ENCODE results near the gene ZNRD2. TPM values are rescaled to one million over a fixed set of nuclear protein-coding genes. Genes with fewer than 3 reads are reported as not detected.

Gene ZNRD2
- polyA plus RNA-seq, 1 donor, result 32.3 TPM

DNA sequence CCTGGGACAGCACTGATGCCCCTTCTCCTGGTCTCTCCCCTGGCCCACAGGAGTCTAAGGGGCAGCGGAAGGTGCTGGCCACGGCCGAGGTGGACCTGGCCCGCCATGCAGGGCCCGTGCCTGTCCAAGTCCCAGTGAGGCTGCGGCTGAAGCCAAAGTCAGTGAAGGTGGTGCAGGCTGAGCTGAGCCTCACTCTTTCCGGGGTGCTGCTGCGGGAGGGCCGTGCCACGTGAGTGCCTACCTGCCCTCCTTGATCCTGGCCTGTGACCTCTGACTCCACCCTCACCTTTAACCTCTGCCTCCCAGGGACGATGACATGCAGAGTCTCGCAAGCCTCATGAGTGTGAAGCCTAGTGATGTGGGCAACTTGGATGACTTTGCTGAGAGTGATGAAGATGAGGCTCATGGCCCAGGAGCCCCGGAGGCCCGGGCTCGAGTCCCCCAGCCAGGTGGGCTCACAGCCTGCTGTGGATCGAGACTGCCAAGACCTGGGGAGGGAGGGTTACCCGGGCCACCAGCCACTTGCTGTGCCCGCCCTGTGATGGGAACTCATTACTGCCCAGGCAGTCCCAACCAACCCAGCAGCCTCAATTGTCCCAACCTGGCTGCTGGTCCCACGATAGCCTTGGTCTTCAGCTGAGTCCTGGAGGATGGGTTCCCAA, 9.9 kb downstream of the ZNRD2 start:
- no peak for DNase-seq
- Histone ChIP-seq H3K27ac (ENCODE audit: low read length) (no peak overlapping the region), H3K4me3 (ENCODE audit: low read length) (no peak overlapping the region), H3K36me3 (ENCODE audit: control insufficient read depth, insufficient read depth, low read length) (peaks cover 29% of the 10 kb centered on the region), H3K9me3 (ENCODE audit: control insufficient read depth, low read depth, low read length) (no peaks in the 10 kb centered on the region), H3K27me3 (ENCODE audit: control insufficient read depth, insufficient read depth, low read length) (peaks cover 10% of the 10 kb centered on the region), H3K4me1 (ENCODE audit: control insufficient read depth, insufficient read depth, low read length) (peaks cover 39% of the 10 kb centered on the region)
- no CpG with 5 or more reads among the region's 19 CpGs for WGBS (ENCODE audit: insufficient coverage, low lambda C conversion rate)

DNA sequence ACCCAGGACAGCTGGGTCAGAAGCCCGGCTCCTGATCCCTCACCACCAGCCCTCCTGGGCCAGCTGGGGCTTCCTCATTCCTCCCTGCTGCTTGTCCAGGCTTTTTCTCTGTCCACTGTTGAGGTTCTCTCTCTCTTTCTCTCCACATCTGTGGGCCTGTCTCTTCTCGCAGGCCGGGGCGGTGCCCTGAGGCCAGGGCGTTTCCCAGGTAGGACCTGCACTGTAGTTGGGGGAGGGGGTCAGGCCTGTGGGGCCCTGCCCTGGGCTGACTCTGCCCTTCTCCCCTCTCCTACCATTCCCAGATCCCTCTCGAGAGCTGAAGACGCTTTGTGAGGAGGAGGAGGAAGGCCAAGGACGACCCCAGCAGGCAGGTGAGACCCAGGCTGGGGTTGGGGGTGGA, 10.5 kb downstream of the ZNRD2 start:
- Histone ChIP-seq H3K9me3 (ENCODE audit: control insufficient read depth, low read depth, low read length) (no peaks in the 10 kb centered on the region), H3K27me3 (ENCODE audit: control insufficient read depth, insufficient read depth, low read length) (peaks cover 10% of the 10 kb centered on the region), H3K4me3 (ENCODE audit: low read length) (no peak overlapping the region), H3K4me1 (ENCODE audit: control insufficient read depth, insufficient read depth, low read length) (peaks cover 38% of the 10 kb centered on the region), H3K36me3 (ENCODE audit: control insufficient read depth, insufficient read depth, low read length) (peaks cover 34% of the 10 kb centered on the region), H3K27ac (ENCODE audit: low read length) (no peak overlapping the region)
- no CpG with 5 or more reads among the region's 8 CpGs for WGBS (ENCODE audit: insufficient coverage, low lambda C conversion rate)
- DNase-seq, result no peak

DNA sequence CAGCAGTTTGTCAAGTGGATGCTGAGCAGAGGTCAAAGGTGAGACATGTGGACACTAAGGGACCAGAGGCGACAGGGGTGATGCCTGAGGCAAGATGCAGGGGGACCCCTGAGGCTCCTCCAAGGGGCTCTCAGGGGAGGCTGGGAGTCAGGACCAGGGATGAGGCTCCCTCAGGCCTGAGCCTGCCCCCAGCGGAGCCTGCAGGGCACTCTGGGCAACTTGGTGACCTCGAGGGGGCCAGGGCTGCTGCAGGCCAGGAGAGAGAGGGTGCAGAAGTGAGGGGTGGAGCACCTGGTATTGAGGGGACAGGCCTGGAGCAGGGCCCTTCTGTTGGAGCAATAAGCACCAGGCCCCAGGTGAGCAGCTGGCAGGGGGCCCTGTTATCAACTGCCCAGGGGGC, 11.7 kb downstream of the ZNRD2 start:
- WGBS (ENCODE audit: insufficient coverage, low lambda C conversion rate), result no CpG with 5 or more reads among the region's 3 CpGs
- Histone ChIP-seq H3K9me3 (ENCODE audit: control insufficient read depth, low read depth, low read length) (no peaks in the 10 kb centered on the region), H3K27me3 (ENCODE audit: control insufficient read depth, insufficient read depth, low read length) (peaks cover 10% of the 10 kb centered on the region), H3K36me3 (ENCODE audit: control insufficient read depth, insufficient read depth, low read length) (peaks cover 43% of the 10 kb centered on the region), H3K4me1 (ENCODE audit: control insufficient read depth, insufficient read depth, low read length) (peaks cover 30% of the 10 kb centered on the region), H3K4me3 (ENCODE audit: low read length) (no peak overlapping the region), H3K27ac (ENCODE audit: low read length) (no peak overlapping the region)
- no peak for DNase-seq

DNA sequence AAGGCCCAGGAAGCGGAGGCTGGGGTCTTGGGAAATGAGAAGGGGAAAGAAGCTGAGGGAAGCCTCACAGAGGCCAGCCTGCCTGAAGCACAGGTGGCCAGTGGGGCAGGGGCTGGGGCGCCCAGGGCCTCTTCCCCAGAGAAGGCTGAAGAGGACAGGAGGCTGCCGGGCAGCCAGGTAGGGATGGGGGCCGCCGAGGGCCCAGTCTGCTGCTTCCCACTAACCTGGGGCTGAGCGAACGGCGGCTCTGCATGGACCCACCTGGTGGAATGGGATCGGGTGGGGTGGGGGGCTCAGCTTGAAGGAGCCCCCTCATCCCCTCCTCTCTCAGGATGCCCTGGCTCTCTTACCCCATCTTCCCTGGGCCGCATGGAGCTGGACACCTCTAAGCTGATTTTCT, 13.3 kb downstream of the ZNRD2 start:
- Histone ChIP-seq H3K27me3 (ENCODE audit: control insufficient read depth, insufficient read depth, low read length) (peaks cover 10% of the 10 kb centered on the region), H3K36me3 (ENCODE audit: control insufficient read depth, insufficient read depth, low read length) (peaks cover 47% of the 10 kb centered on the region), H3K9me3 (ENCODE audit: control insufficient read depth, low read depth, low read length) (no peaks in the 10 kb centered on the region), H3K27ac (ENCODE audit: low read length) (no peak overlapping the region), H3K4me1 (ENCODE audit: control insufficient read depth, insufficient read depth, low read length) (peaks cover 21% of the 10 kb centered on the region), H3K4me3 (ENCODE audit: low read length) (no peak overlapping the region)
- no CpG with 5 or more reads among the region's 10 CpGs for WGBS (ENCODE audit: insufficient coverage, low lambda C conversion rate)
- no peak for DNase-seq

DNA sequence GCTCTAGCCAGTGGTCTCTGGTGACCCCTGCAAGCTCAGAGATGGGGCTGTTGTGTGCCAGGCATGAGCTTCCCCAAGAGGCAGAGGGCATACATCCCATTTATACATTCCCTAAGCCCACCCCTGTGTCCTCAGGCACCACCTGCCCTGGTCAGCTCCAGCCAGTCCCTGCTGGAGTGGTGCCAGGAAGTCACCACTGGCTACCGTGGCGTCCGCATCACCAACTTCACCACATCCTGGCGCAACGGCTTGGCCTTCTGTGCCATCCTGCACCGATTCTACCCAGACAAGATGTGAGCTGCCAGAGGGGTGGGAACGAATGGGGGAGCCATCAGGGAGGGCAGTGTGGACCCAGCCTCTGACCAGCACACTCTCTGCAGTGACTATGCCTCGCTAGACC, 13.8 kb downstream of the ZNRD2 start:
- Histone ChIP-seq H3K9me3 (ENCODE audit: control insufficient read depth, low read depth, low read length) (no peaks in the 10 kb centered on the region), H3K36me3 (ENCODE audit: control insufficient read depth, insufficient read depth, low read length) (peaks cover 47% of the 10 kb centered on the region), H3K4me3 (ENCODE audit: low read length) (no peak overlapping the region), H3K27ac (ENCODE audit: low read length) (no peak overlapping the region), H3K4me1 (ENCODE audit: control insufficient read depth, insufficient read depth, low read length) (peaks cover 19% of the 10 kb centered on the region), H3K27me3 (ENCODE audit: control insufficient read depth, insufficient read depth, low read length) (peaks cover 10% of the 10 kb centered on the region)
- WGBS (ENCODE audit: insufficient coverage, low lambda C conversion rate), result no CpG with 5 or more reads among the region's 8 CpGs
- no peak for DNase-seq

DNA sequence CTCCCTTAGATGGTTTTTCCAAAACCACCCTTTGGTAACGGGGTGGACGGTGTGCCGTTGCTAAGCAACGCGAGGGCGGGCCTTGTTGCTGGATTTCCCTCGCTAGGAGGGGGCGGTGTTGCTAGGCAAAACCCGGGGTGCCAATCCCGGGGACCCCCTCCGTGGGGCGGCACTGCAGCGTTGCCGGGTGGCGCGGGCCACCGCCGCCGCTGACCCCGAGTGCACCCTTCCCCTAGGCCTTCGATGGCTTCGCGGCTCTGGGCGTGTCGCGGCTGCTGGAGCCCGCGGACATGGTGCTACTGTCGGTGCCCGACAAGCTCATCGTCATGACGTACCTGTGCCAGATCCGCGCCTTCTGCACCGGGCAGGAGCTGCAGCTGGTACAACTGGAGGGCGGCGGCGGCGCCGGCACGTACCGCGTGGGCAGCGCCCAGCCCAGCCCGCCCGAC, 14.5 kb downstream of the ZNRD2 start:
- Histone ChIP-seq H3K36me3 (ENCODE audit: control insufficient read depth, insufficient read depth, low read length) (peaks cover 43% of the 10 kb centered on the region), H3K4me3 (ENCODE audit: low read length) (no peak overlapping the region), H3K27me3 (ENCODE audit: control insufficient read depth, insufficient read depth, low read length) (peaks cover 10% of the 10 kb centered on the region), H3K27ac (ENCODE audit: low read length) (no peak overlapping the region), H3K4me1 (ENCODE audit: control insufficient read depth, insufficient read depth, low read length) (peaks cover 15% of the 10 kb centered on the region), H3K9me3 (ENCODE audit: control insufficient read depth, low read depth, low read length) (no peaks in the 10 kb centered on the region)
- peak in 1 of 2 donors; percentile 58 for DNase-seq
- no CpG with 5 or more reads among the region's 46 CpGs for WGBS (ENCODE audit: insufficient coverage, low lambda C conversion rate)

DNA sequence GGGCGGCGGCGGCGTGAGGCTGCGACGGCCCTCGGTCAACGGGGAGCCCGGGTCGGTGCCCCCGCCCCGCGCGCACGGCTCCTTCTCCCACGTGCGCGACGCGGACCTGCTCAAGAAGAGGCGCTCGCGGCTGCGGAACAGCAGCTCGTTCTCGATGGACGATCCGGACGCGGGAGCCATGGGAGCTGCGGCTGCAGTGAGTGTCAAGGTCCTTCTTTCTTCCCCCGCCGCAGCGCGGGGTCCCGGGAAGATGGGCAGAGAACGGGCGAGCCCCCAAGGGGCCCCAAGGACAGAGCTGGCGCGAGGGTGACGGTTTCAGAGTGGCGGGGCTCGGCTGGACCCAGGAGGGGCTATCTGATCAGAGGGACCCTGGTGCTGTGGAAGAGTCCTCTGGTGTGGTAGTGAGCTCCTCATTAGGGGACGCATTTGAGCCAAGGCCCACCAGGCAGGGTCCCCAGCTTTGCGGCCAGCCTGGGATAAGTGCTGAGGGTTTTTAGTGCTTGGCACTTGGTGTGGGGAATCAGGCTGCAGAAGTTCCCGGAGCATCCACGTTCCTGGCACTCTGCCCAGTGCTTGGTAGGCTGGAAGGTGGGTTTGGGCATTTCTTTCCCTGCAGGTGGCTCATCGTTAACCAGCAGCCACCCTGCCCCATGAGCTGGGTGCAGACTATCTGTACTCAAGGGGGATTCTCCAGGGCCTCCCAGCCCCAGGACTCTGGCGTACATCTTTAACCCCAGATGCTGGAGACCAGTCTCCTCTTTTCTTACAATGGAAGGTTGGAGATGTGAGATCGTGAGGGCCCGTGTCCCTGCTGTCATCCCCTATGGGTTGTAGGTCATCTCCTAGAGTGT, 15.3 kb downstream of the ZNRD2 start:
- Histone ChIP-seq H3K9me3 (ENCODE audit: control insufficient read depth, low read depth, low read length) (no peaks in the 10 kb centered on the region), H3K4me1 (ENCODE audit: control insufficient read depth, insufficient read depth, low read length) (peaks cover 15% of the 10 kb centered on the region), H3K4me3 (ENCODE audit: low read length) (no peak overlapping the region), H3K27me3 (ENCODE audit: control insufficient read depth, insufficient read depth, low read length) (peaks cover 10% of the 10 kb centered on the region), H3K27ac (ENCODE audit: low read length) (no peak overlapping the region), H3K36me3 (ENCODE audit: control insufficient read depth, insufficient read depth, low read length) (peaks cover 42% of the 10 kb centered on the region)
- DNase-seq, result no peak
- WGBS (ENCODE audit: insufficient coverage, low lambda C conversion rate), result no CpG with 5 or more reads among the region's 51 CpGs

DNA sequence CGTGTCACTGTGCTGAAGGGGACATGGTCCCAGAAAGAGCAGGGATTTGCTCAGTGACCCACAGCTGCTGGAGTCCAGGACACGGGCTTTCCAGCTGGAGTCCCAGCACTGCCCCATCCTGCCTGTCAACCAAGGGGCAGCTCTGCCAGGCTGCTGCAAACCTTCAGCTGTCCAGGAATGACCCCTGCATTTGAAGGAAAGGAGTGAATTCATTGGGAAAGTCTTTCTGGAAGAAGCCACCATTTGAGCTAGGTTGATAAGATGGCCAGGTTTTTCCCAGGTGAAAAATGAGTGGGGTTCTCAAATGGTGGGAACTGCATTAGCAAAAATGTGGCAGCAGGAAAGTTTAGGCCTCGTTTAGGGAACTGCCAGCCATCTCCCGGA, 16.0 kb downstream of the ZNRD2 start:
- peaks cover 15% of the 10 kb centered on the region for H3K4me1 ChIP-seq (ENCODE audit: control insufficient read depth, insufficient read depth, low read length)
- H3K27me3 ChIP-seq (ENCODE audit: control insufficient read depth, insufficient read depth, low read length), result peaks cover 10% of the 10 kb centered on the region
- H3K9me3 ChIP-seq (ENCODE audit: control insufficient read depth, low read depth, low read length), result no peaks in the 10 kb centered on the region
- no CpG with 5 or more reads among the region's 4 CpGs for WGBS (ENCODE audit: insufficient coverage, low lambda C conversion rate)
- H3K4me3 ChIP-seq (ENCODE audit: low read length), result no peak overlapping the region
- H3K27ac ChIP-seq (ENCODE audit: low read length), result no peak overlapping the region
- no peak for DNase-seq
- H3K36me3 ChIP-seq (ENCODE audit: control insufficient read depth, insufficient read depth, low read length), result peaks cover 38% of the 10 kb centered on the region

DNA sequence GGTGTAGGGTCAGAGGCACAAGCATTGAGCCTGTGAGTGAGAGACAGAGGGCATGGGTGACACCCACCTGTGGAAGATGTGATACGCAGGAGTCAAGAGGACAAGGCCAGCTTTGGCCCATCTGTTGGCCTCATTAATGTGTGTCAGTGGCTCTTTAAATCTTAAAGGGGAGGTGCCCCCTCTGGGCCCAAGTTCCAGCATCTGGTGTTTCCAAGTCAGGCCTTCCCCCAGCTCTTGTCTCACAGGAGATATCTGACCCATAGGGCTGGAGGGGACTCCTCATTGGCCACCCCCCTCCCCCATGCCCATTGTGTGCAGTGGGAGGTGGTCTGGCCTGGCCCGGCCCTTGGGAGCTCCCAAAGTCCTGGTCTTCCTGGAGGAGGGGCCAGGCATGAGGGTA, 16.4 kb downstream of the ZNRD2 start:
- no peak for DNase-seq
- Histone ChIP-seq H3K4me3 (ENCODE audit: low read length) (no peak overlapping the region), H3K36me3 (ENCODE audit: control insufficient read depth, insufficient read depth, low read length) (peaks cover 34% of the 10 kb centered on the region), H3K9me3 (ENCODE audit: control insufficient read depth, low read depth, low read length) (peaks cover under 1% of the 10 kb centered on the region), H3K4me1 (ENCODE audit: control insufficient read depth, insufficient read depth, low read length) (peaks cover 15% of the 10 kb centered on the region), H3K27ac (ENCODE audit: low read length) (no peak overlapping the region), H3K27me3 (ENCODE audit: control insufficient read depth, insufficient read depth, low read length) (peaks cover 10% of the 10 kb centered on the region)
- WGBS (ENCODE audit: insufficient coverage, low lambda C conversion rate), result no CpG with 5 or more reads among the region's 2 CpGs

DNA sequence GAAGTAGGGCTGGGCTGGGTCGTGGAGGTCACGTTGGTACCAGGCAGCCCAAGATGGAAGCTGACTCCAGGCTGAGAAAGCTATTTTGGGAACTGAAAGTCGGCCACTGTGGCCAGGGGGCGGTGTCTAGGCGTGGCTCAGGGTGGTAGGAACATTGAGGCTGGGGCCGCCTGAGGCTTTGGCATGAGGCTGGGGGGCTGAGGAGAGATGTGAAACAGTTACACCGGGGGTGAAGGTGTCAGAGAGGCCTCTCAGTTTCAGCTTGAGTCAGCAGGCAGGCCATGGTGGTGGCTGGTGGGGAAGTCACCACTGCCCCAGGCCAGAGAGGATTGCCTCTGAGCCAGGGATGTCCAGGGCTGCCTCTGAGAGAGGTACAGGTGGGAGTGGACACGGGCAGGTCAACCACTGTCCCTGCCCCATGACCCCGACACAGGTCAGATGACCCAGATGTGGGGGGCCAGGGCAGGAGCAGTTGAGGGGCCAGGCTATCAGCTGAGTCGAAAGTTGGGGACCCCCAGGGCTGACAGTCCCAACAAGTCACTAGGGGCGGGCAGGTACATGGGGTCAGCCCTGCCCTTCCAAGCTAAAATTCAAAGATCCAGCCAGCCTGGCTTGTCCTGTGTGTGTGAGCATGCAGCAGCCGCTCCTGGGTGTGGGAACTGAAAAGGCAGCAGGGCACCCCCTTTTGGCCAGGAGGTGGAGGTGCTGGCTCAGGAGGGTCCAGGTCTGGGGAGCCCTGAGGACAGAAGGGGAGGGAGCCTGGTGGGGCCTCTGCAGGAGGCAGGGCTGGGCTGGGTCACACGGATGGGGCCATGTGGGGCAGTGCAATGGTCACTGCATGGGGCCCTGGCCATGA, 18.1 kb downstream of the ZNRD2 start:
- peaks cover 33% of the 10 kb centered on the region for H3K36me3 ChIP-seq (ENCODE audit: control insufficient read depth, insufficient read depth, low read length)
- H3K4me1 ChIP-seq (ENCODE audit: control insufficient read depth, insufficient read depth, low read length), result peaks cover 23% of the 10 kb centered on the region
- 20% methylated on average over 2 of the region's 13 CpGs for WGBS (ENCODE audit: insufficient coverage, low lambda C conversion rate)
- peaks cover 13% of the 10 kb centered on the region for H3K27me3 ChIP-seq (ENCODE audit: control insufficient read depth, insufficient read depth, low read length)
- no peak overlapping the region for H3K27ac ChIP-seq (ENCODE audit: low read length)
- H3K9me3 ChIP-seq (ENCODE audit: control insufficient read depth, low read depth, low read length), result peaks cover 4% of the 10 kb centered on the region
- no peak overlapping the region for H3K4me3 ChIP-seq (ENCODE audit: low read length)
- DNase-seq, result peak; percentile 62 to 67

Data from large intestine (tissue), 3 donors.